RPMI8226 (cell line): ENCODE results near the gene CEP131.
"Not testable (repeated sequence)": the region's sequence is repeated elsewhere in the genome, so short reads cannot be mapped to it uniquely, and the experiment has no call there.

ENCODE experiments used
- DNase-seq: peaks from one replicate; pipeline ENCODE4 v3.0.0-alpha.2; 2015

The CEP131 gene

DNA sequence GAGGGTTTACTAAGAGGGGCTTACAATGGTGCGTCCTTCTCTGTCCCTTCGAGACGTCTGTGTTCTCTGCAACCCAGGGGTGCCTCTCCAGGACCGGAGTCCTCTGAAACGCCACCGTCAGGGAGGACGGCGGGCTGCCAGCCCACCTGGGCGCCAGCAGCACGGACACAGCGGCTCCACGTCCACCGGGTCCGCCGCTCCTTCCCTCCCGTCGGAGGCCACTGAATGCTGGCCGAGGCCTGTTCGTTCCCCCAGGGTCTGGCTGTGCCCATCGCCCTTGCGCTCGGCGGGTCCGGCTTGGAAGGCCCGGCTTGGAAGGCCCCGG is 15.7 kb upstream of the CEP131 start:
- DNase-seq: no peak

DNA sequence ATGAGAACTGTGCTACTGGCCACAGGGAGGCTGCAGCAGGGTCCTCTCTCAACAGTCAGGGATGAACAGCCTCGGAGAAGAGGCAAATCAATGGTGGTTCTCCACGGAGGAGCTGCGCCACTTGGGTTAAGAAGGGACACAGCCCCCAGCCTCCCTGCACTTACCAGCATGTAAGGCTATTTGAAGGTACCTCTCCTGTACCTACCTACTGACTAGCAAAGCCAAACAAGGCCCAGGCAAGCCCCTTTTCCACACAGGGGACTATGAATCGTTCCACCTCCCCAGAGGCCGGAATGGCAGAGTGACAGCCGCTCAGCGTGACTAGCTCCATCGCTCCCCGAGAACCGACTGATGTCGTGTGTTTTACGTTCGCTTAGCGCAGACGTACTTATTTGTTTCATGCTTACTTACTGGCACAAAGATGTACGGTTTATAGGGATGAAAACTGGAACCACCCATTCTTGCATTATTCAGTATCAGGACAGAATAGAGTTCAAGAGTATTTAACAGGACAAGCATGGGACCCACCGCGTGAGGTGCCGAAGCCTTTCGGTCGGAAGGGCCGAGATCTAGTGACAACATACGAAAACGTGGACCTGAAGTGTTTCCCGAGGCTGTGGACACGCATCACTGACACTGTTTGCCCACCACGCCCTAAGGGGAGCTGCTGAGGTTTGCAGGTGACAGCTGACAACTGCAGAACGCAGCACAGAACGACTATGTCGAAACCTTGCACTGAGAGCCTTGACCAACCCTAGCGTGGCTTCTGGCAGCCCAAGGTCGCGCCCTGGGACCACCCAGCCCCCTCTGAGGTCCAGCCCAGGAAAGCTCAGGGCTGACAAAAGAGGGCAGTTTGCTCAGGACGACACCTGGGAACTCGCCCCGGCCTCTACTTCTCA is 15.1 kb upstream of the CEP131 start:
- DNase-seq: no peak

DNA sequence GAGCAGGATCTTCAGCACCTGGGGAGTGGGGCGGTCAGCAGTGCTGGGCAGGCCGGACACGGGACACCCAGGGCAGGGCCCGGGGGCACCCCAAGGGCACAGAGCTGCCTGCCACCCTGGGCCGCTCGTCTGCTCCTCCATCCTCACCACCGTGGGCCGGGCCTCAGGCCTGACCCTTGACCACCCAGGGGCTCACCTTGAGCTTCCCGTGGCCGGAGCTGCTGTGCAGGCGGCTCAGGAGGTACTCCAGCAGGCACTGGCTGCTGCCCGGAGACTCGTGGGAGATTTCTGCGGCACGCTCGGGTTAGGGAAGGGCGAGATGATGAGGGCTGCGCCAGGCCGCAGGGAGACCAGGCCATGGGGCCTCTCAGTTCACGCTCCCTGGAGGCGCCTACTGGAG is 14.0 kb upstream of the CEP131 start:
- DNase-seq: no peak

DNA sequence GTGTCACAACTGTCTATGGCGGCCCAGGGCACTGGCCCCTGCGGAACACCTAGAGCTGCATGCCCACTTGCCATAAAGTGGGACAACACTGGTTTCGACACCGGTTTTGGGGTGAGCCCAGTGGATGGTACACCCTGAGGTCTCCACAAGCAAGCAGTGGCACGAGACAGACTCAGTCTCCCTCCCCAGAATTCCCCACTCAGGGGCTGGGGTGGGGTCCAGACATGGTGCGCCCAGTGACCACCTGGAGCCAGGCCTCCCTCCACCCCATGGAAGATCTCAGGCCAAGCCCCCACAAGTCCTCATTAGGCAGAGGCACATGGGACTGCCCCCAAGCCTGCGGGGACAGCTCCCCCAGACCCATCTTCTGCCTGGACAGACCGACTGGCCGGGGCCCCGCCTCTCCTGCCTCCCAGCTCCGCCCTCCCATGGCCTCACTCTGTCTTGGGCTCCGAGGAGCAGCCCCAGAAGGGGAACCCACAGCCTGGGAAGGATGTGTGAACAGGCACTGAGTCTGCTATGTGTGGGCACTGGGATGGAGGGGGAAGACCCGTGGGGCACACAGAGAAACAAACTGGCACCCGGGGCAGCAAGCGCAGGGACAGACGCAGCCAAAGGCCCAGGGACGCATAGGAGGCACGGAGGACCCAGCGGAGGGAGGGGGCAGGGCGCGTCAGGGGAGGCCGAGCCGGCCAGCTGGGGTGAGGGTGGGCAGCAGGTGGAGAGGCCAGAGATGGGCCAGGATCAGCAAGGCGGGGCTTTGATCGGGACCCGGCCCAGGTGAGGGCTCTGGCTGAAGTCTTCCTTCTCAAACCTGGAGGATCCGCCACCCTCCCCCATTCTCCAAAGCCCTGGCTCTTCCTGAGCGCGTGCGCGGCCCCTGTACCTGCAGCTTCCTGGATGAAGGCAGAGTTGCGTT is 13.3 kb upstream of the CEP131 start:
- no peak for DNase-seq

DNA sequence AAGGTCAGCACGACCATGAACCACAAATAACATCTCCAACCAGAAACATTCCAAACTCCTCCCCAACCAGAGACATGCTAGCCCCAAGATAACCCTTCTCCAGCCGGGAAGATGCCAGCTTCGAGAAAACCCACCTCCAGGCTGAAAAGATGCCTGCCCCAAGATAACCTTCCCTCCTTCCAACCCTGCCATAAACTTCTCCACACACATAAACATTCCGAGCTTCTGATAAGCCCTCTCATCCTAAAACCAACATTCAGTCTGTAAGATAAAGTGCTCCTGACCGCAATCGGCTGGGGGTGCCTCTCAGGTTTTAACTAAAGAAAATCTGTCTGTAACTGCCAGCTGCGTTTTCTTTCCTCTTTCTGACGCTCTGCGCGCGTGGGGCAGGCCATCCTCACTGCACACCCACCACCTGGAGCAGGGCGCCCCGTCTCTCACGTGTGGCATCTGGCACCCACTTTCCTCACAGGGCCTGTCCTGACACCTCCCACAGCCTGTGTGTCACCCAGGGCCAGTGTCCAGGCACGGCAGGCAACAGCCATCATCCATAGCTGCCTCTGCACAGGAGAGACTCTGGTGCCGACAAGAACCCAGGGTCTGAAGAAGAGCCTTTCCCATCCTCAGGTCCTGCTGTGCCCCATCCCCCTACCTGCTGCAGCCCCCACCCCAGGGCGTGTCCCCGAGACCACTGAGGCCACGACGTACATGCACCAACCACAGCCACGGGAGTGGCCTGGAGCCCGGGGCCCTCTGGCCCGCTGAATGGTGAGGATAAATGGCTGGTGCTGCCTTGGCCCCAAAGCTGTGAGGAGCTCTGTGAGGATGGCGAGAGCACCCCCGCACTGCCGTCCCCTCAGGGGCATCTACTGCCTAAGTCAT is 12.4 kb upstream of the CEP131 start:
- DNase-seq: no peak

DNA sequence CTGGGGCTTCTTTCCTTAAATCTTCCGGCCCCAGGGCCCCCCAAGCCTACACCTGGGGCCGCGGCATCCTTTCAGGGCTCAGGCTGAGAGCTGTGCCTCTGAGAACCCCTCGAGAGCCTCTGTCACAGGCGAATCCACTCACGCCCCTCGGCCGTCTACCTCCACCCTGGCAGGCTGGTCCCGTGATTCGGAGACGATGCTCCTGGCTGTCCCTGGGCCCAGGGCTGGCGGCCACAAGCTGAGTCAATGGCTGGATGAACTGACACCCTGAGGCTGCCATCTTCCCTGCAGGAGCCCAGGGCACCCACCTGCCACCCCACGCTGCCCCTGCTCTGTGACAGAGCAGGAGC is 11.7 kb upstream of the CEP131 start:
- DNase-seq: no peak

DNA sequence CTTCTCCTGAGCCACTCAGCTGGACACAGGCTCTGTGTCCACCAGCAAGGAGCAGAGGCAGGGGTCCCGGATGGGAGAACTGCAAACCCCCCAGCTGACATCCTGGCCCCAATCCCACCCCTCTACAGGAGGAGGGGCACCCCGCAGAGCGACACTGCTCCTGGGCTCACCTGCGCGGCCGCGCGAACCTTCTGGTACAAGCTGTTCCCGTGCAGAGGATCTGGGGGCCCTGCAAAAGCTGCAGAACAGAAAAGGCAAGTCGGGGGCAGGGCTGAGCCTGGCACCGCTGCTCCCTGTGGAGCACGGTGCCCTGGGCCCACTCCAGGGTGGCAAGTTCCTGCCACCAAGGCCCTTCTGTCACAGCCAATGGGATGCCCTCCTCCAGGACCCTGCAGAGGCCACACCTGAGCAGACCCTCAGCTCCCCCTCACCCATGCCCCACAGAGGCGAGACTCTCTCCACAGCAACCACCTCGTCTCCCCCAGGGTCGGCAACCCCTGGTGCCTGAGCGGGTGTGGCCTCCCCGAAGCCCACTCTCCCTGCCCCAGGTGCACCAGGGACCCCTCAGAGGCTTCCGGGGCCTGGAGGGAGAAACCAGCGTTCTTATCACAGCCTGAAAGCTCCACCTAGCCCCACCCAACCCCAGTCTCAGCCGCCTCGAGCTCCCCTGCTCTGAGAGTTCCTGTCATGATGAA is 11.2 kb upstream of the CEP131 start:
- no peak for DNase-seq

DNA sequence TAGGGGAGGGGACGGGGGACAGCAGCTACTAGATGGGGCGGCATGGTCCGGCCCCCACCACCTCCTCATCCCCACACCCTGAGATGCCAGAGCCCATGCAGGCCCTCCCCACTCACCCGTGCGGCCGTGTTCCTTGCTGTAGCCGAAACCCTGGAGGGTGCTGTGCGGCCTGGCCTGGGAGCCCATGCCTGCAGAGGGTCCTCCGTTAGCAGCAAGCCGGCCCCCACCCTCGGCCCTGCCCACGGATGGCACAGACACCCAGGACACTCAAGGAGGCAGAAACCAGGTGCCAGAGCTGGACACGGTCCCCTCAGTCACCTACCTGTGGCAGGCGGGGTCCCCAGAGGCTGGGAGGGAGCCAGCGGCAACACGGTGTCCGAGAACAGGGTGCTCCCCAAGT is 10.6 kb upstream of the CEP131 start:
- no peak for DNase-seq

DNA sequence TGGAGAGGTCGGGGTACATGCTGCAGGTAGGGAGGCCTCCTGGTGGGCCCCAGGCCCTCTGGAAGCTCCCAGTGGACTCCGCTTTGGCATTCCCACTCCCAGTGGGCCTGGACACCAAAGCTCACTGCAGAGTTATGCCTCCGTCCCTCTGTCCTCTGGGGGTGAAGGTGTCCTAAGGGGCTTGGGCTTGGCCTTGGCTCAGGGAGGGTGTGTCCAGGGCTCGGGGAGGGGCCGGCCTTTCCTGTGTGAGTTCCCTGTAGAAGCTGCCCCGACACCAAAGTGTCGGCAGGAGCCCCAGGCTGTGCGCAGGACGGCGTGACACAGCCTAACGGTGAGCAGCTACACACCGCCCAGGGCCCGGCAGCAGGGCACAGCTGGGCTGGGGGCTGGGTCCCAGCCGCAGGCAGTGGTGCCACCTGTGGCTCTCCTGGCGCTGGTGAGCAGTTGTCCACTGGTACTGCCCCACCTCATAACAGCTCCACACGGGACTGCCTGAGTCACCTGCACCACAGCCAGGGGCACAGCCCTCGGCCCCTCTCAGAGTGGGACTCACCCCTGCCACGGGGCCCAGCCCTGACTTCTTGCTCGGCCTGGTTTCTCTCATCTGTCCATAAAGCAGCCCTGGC is 10.0 kb upstream of the CEP131 start:
- DNase-seq: no peak

DNA sequence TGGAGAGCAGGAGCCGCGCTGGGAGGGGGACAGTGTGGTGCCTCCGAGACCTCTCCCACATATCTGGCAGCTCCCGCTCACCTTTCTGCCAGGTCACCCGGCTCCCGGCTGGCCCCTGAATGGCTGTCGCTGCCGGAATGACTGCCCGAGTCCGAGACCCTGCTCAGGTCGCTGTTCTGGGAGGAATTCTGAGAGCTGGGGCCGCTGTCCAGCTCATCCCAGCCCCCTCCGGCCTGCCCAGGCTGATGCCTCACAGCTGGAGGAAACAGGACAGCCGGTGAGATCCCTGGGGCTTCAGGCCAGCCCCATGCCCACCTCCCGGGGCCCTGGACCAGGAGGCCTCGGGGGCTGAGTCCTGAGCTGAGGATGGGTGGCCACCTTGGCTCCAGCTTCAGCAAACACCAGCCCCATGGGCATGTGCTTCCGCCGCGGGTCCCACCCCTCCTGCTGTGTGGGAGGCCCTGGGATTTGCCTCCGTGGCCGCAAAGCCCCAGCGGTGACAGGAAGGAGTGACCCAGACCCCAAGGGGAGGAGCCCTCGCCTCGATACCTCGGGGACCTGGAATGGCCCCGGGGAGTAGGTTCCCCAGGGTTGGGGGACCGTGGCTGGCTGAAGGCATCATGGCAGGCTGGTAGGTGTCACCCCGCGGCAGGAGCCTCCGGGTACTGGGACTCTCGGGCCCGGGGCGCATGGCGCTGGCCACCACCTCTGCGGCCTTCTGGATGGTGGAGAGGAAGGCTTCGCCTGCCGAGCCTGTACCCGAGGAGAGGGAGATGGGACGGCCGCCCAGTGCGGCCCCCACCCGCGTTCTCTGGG is 9.2 kb upstream of the CEP131 start:
- no peak for DNase-seq

DNA sequence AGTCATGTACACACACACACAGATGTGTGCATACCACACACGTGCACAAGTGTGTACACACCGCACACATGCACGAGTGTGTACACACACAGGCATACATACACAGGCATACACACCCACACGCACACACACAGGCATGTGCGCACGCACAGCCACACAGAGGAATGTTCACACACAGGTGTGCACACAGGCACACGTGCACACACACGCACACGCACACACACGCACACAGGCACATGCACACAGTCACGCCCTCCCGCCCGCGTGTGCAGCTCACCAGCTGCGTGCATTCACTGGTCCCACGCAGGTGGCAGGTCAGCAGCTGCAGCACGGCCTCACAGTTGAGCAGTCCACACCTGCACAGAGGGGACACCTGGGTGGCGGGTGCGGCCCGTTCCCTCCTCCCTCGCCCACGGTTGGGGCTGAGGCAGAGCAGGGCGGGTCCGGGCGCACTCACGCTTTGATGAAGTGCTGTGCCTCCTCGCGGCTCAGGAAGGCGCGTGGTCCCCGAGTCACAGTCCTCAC is 8.4 kb upstream of the CEP131 start:
- no peak for DNase-seq

DNA sequence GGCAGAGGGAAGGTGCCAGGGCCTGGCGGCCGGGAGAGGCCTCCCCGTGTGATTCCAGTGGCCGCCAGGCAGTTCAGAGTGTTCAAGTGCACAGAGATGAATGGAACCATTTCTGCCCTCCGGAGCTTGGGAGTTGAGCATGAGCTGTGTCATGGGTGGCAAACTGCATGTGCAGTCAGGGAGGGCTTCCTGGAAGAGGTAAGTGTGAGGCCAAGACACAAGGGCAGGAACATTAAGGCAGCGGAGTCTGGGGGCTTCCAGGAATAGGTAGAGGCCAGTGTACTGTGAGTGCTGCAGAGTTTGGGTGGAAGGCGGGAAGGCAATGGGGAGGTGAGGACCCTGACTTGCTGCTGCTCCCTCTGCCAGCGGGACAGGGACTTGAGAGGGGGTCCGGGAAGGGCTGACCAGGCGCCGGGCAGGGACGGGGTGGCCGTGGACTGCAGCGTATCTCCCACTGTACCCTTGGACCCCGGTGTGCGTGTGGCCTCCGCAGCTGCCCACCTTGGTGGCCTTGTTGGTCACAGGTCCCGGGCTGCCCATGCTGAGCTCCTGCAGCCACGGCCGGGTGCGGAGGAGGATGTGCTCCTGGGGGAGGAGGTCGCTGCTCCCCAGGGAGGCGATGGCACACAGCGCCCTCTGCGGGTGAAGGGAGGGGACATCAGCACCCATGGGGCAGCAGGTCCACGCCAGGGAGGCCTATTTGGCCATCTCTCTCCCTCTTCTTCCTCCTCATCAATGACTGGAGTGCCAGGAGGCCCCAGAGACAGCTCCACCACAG is 7.5 kb upstream of the CEP131 start:
- DNase-seq: no peak

DNA sequence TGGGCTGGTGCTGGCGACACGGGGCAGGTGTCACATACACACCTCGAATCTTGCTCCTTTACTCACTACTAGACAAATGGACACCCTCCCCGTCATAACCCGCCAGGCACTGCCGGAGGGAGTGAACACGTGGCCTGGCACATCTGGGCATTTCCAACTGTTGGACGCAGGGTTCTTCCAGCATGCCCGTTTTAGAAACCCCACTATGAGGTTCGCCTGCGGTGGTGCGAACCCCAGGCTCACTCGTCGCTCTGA is 6.8 kb upstream of the CEP131 start:
- no peak for DNase-seq

DNA sequence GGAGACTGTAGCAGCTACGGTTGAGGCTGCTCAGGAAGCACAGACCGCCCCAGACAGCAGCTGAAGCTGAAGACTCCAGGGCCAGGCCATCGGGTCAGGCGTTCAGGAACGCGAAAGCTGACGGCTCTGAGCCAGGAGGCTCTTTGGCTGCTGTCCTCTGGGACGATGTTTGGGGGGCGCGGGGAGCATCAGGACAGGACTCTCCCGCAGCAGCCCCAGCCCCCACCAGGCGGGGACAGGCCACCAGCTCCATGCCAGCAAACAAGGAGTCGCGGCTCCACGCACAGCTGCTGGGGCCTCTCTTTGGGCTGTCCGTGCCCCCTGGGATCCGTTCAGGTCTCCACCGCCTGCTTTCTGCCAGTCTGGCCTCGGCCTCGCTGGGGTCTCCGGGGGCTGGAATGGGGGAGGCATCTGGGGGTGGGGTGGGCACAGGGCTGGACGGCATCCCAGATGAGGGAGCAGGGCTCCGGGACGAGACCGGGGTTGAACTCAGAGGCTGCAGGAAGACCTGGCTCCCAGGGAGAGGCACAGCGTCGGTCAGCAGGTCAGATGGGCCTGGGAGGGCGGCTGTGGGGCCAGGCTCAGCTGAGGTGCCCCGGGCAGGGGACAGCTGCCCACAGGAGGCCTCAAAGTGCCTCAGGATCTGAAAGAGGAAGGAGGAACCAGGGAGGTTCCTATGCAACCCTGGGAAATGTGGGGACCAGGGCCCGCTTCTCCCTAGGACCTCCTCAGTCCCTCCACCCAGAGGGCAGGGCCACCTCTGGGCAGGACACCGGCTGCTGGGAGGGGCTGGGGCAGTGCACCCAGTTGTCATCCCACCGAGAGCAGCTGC is 6.3 kb upstream of the CEP131 start:
- no peak for DNase-seq

DNA sequence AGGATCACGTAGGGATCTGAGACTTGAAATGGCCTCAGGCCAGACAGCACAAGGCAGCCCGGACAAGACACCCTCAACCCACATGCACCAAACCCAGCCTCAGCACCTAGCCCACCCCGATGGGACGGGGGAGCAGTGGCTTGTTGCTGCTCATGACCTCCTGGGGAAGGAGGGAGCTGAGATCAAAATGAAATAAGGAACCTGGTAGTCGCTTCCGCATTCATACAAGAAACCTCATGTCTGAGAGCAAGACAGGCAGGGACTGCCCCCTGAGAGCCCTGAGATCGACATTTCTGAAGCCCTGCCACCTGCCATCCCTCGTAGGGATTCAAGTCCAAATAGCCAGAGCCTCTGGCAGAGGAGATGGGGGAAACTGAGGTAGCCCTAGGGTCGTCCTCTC is 5.7 kb upstream of the CEP131 start:
- no peak for DNase-seq

DNA sequence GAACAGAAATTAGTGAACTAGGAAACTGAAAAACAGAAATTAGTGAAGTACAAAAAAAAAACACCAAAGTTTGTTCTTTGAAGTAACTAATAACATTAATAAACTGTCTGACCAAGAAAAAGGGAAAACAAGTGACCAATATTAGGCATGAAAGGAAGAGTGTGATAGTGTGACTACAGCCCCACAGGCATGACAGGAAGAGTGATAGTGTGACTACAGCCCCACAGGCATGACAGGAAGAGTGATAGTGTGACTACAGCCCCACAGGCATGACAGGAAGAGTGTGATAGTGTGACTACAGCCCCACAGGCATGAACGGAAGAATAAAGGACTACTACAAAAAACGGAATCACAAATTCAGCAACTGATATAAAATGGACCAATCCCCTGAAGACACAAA is 4.9 kb upstream of the CEP131 start:
- not testable (repeated sequence) for DNase-seq

DNA sequence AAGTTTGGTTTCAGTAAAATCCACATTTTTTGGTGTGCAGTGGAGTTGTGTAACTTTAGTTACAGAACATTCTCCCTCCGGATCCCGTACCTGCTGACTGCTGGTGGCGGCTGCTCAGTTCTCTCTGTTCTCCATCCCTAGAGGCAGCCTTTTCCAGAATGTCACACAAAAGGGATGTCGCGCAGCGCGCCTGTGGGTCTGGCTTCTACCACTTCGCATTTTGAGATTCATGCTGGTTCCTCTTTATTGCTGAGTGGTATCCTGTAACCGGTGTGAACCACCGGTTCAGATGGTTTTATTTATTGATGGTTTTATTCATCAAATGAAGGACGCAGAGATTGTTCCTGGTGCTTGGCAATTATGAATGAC is 981 bp upstream of the CEP131 start:
- no peak for DNase-seq

DNA sequence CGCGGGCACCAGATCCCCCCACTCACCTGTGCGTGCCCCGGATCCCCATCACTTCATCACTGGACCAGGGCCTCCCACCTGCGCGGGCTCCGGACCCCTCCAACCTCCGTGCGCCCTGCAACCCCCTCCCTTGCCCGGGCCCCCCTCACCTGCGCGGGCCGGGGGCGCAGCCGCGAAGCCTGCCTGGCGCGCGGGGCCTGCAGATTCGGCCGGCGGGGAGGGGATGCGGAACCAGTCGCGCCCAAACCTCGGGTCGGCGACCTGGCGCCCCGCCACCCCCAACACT is 202 bp downstream of the CEP131 start:
- DNase-seq: no peak

DNA sequence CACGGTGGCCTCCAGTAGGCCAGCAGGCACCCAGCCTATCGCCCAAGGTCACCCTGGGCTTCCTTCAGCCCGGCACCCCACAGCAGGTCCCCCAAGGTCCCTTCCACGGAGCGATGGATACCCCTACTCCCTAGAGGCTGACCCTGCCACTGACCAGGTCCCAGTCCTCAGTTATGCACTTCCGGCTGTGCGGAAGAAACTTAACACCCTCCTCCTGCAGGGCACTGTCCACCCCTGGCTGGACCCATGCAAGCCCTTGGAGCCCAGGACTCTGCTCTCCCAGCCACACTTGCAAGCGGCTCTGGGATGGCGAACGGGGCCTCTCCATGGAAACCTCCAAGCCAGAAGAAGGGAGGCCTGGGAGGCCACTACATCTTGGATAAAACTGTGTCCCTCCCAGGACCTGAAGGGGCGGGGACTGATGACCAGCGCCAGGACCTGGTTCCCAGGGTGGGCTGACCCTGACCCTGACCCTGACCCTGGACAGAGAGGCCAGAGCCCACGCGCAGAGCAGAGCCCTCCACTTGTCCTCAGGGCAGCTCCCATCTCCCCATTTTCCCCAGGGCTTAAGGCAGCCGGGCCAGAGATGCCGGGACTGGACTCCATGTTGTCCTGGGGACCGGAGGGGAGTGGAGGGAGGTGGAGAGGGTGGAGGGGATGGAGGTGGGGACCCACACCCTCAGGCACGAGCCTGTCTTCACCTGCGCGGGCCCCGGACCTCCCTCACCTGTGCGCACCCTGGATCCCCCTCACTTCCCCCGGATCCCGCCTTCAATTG is 734 bp downstream of the CEP131 start:
- no peak for DNase-seq
